Renal cortex interstitium (tissue), 11 donors: Measurements from ENCODE around the gene NLGN1. TPM values are rescaled to one million over a fixed set of nuclear protein-coding genes. Genes with fewer than 3 reads are reported as not detected.

Source experiments
- DNase-seq, 11 donors: peaks; one replicate each; pipeline ENCODE4 v3.0.0-alpha.2; 2013; ENCODE audit warnings: low read depth in 9 of 11, low spot score in 4 of 11; ENCODE audit errors: extremely low read depth in 1 of 11
- polyA plus RNA-seq, 3 donors: library from polyadenylated mRNA; unstranded; fragments of 120-200 nt; gene quantifications; one replicate each; pipeline ENCODE4 v1.2.1, GENCODE V29; 2013; ENCODE audit not compliant: insufficient read length in 3 of 3

NLGN1 gene
- polyA plus RNA-seq, 3 donors: 1.9 to 2.7 (median 2.5) TPM

- DNase-seq: peak in 1 of 11 donors; percentile 4
Measured at GRCh38 chr3:173685456-173685855, 287.9 kb downstream of the NLGN1 start.

- peak in 2 of 11 donors; percentile 9 to 33 for DNase-seq
Measured at GRCh38 chr3:173688216-173688842, 290.8 kb downstream of the NLGN1 start.

DNA sequence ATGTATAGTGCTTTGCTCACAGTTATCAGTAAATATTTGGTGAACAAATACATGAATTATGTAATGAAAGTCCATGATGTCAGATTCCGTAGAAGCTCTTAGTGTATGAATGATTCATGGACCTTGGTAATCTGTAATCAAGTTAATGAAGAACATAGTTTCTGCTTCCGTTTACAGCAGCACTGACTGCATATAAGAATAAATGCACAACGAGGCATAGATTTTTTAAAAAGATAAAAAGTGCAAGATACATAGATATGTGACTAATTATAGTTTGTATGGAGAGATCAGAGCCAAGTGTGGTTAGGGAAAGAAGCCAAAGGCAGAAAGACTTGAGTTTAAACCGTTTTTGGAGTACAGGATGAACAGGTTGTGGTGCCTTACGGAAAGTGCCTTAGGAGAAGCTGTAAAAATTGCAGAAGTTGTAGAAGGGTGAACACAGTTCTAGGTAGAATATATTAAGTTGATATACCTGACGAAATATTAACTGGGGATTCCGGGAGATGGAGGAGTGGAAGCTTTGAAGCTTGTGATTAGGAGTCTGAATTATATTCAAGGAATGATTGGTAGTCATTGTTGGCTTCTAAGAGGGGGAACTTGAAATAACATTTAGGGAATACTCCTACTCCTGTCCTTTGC lies 293.1 kb downstream of the NLGN1 start:
- DNase-seq: peak in 1 of 11 donors; percentile 16

DNA sequence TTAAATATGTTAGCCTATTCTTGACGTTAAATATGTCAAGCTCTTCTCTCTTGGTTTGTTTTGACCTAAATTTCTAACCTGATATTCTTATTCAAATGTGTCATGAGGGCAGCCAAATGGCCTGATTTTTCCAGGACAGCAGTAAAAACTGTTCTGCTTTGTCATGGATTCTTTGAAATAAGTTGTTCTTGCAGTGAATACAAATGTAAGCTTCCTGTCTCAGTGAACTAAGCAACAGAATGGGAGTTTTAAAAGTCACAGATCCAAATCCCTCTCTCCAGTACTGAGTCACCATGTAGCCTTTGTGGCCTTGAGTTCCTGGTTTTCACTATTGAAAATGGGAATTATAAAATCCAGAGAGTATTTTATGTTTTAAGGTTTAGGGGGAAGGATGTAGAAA lies 301.8 kb downstream of the NLGN1 start:
- no peak for DNase-seq

DNA sequence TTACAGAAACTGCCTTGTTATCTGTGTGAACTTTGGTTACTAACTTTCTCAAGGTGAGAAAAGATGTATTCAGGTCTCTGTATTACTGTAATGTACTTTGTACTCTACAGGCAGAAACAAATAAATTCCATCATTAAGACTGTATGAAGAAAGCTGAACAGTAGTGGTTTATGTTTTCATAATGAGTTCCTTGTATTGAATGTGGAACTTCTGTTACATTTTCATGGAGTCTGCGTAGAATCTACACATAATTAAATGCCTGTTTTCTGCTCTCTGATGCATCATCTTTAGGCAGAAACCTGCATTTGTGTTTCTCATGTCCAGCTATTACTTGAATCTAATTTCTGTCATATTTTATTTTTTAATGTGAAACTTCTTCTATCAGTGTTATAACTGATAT lies 302.8 kb downstream of the NLGN1 start:
- DNase-seq: no peak

GRCh38 chr3:173702561-173702960 lies 305.0 kb downstream of the NLGN1 start:
- DNase-seq: no peak

DNA sequence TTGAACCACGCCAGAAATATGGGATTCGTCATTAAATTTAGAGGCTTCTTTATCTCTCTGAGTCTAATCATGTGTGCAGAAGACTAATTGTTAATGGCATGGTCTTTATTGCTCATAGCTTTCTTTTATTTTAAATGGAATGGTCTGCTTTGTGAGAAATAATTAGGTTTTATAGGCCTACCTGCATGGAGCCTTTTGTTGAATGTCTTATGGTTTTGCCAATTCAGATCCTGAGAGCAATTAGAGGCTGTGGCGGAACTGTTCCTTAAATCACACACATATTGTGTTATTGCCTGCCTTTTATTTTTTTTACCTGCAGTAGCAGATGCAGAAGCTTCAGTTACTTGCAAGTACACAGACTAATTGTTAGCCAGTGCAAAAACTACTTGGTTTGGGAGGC lies 306.2 kb downstream of the NLGN1 start:
- no peak for DNase-seq

- no peak for DNase-seq
Measured at GRCh38 chr3:173706630-173707029, 309.1 kb downstream of the NLGN1 start.

GRCh38 chr3:173708191-173708590 lies 310.6 kb downstream of the NLGN1 start:
- no peak for DNase-seq

DNA sequence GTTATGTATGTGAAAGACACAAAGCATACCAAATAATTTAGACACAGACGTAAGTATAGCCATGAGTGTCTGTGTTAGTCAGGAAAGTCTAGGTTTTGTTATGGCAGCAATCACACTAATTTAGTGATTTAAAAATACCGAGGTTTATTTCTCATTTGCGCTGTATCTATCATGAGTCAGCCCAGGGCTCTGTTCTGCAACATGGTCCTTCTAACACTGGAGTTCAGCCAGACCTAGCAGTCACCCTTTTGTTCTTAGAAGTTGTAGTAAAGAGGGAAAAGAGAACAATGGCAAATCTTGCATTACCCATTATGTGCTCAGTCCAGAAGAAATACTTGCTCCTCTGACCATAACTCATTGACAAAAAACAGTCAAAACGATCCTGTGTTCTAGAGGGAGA lies 311.5 kb downstream of the NLGN1 start:
- no peak for DNase-seq

DNA sequence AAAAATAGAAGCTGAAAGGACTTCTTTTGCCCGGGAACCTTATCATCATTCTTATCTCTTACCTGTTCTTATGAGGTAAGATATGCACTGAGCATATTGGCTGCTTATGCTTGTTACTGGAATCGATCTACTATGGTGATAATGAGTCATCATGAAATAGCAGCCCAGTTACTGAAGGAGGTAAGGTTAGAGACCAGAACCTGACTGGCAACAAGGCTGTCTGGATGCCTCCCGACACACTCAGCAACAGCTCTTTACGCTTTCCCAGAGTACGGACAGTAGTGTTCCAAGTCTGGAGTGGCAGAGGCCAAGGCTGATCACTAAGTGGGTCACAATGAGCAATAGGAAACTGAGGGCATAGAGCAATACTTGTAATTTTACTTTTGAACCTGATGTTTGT lies 314.1 kb downstream of the NLGN1 start:
- no peak for DNase-seq

DNA sequence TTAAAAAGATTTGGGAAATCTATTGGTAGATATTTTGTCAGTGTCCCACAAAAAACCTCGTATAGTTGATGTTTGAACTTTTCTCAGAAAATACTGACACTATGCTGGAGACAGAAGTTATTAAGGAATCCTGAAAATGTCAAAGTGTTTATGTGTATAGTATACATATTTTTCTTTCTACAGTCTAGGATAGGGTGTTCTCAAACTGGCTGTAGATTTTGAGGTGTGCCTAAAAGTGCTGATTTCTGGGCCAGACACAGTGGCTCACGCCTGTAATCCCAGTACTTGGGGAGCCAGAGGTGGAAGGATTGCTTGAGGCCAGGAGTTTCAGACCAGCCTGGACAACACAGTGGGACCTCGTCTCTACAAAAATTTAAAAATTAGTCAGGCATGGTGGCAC lies 322.0 kb downstream of the NLGN1 start:
- DNase-seq: no peak

DNA sequence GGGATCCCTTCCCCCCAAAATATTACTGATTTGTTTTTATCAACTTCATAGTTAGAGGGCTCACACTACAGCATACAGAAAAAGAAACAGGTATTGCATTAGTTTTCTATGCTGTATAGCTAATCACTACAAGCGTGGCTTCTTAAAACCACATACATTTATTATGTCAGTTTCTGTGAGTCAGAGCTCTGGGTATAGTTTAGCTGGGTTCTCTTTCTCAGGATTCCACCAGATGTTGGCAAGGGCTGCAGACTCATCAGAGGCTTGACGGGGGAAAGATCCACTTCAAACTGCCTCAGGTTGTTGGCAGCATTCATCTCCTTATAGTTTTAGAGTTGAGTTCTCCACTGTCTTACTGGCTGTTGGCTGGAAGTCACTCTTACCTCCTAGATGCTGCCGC lies 328.0 kb downstream of the NLGN1 start:
- DNase-seq: no peak

DNA sequence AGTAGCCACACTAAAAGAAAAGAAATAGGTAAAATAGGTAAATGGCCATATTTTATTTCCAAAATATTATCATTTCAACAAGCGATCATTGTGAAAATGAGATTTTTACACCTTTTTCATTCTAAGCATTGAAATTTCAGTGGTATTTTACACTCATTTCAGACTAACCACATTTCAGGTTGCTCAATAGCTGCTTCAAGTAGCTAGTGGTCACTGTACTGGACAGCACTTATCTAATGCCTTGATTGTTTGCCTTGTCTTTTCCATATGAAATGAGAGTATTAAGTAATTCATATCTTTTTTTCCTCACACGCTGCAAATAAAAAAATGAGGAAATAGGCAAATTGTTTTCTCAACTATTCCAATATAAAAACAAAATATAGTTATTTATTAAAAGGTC lies 332.8 kb downstream of the NLGN1 start:
- DNase-seq: no peak

- no peak for DNase-seq
Measured at GRCh38 chr3:173732237-173732636, 334.7 kb downstream of the NLGN1 start.

DNA sequence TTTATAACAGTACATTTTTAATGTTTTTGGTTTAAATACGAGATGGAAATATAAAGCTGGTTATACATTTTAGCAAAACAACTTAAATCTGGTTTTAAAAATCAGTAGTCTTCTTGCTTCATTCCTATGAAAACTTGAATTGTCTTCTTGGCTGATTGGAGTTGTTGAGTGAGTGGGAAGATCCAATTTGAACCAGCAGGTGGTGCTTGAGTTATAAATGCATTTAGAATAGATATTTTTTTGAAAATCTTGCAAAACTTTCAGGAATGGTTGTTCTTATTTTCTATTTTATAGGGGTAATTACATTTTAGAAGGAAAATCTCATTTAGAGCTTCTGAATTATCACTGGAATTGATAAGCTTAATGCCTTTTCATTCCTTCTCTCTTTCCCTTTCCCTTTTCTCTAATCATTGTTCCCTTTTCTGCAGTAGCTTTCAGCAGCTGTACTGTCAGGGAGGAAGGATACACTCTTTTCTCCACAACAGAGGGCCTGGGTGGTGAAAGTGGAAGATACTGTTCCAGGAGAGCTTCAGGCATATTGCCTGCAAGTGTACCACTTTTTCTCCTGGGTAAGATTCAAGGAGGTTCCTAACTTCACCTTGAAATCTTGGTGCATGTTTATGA lies 335.6 kb downstream of the NLGN1 start:
- peak in 6 of 11 donors; percentile 6 to 15 (median 8) for DNase-seq

DNA sequence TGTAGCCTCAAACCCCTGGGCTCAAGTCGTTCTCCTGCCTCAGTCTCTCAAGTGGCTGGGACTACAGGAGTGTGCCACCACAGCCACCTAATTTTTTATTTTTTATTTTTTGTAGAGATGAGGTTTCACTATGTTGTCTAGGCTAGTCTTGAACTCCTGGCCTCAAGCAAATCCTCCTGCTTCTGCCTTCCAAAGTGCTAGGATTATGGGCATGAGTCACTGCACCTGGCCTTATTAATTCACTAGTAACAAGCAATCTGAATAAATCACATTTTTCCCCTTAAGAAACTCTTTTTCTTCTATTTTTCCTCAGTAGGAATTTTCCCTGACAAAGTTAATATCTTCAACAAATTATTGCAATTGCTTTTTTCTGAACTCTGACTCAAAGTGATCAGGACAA lies 336.9 kb downstream of the NLGN1 start:
- DNase-seq: no peak

DNA sequence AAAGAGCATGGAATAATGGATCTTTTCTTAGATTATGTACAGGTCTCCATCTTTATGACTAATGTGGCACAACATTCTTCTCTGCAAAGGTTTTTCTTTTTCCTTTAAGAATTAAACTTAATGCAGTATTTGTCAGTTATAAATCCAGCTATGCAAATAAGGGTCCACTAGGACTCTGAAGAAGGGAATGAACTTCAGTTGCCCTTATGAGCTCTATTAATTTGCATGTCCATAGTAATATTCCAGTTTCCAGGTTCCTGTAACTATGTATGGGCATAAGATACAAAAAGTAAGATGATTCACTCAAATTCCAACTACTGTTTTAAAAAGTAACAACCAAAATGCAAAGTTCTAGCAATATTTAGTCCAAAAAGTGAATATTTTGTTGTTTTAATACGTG lies 337.4 kb downstream of the NLGN1 start:
- no peak for DNase-seq

- no peak for DNase-seq
Measured at GRCh38 chr3:173735841-173736240, 338.3 kb downstream of the NLGN1 start.

DNA sequence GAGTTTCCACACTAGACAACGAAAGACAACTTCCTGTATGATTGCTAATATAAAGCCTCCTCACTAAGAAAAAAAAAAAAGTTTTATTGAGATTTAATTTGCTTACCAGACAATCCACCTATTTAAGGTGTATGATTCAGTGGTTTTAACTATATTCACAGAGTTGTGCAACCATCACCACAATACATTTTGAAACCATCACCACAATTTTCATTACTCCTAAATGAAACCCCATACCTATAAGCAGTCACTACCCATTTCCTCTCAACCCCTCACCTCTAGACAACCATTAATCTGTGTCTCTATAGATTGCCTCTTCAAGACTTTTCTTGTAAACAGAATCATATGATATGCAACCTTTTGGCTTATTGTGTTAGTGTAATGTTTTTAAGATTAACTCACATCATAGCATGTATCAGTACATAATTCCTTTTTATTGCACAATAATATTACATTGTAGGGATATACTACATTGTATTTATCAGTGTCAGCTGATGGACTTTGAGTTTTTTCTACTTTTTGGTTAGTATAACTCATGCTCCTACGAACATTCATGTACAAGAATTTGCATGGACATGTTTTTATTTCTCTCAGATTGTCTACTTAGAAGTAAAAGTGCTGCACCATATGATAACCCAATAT lies 339.7 kb downstream of the NLGN1 start:
- DNase-seq: no peak
